ENCODE measurements around the gene CNNM3.

CNNM3 gene

DNA sequence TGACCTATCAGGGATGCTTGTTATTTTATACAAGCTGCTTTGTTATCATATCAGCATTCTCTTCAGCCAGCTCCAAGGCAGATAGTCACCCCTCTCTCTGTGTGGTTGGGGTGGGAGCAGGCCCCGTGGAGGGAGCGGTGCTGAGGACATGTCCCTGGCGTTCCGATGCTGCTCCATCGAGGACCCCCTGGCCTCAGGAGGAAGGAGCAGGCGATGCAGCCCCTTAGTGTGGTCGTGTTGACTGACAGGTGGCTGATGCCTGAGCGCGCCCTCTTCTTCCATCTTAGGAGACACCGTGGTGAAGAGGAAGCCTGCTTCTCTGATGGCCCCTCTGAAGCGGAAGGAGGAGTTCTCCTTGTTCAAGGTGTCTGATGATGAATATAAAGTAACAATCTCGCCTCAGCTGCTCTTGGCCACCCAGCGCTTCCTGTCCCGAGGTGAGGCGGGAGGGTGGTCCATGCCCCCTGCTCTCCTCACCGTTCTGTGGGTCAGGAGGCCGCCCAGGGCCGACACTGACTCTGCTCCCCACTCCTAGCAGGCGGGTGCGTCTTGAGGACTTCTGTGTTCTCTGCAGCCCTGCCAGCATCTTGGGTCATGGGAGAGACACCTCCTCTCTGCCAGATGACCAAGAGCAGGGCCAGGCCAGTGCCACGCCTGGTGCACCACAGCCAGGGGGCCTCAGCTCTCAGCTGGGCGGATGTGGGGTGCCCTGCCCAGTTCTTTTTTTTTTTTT, 10.6 kb downstream of the CNNM3 start:
- peaks cover 3% of the 10 kb centered on the region; the same call in 1 of the 2 replicates for H3K36me3 ChIP-seq
- TF ChIP-seq, protein P1, sequence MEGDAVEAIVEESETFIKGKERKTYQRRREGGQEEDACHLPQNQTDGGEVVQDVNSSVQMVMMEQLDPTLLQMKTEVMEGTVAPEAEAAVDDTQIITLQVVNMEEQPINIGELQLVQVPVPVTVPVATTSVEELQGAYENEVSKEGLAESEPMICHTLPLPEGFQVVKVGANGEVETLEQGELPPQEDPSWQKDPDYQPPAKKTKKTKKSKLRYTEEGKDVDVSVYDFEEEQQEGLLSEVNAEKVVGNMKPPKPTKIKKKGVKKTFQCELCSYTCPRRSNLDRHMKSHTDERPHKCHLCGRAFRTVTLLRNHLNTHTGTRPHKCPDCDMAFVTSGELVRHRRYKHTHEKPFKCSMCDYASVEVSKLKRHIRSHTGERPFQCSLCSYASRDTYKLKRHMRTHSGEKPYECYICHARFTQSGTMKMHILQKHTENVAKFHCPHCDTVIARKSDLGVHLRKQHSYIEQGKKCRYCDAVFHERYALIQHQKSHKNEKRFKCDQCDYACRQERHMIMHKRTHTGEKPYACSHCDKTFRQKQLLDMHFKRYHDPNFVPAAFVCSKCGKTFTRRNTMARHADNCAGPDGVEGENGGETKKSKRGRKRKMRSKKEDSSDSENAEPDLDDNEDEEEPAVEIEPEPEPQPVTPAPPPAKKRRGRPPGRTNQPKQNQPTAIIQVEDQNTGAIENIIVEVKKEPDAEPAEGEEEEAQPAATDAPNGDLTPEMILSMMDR (IDR thresholded peaks at IDR 0.05; ENCODE audit: low read depth, low read length): no peak
- no peaks in the 10 kb centered on the region for H3K9me3 ChIP-seq
- H3K27me3 ChIP-seq: no peaks in the 10 kb centered on the region
- no peak overlapping the region for H3K4me3 ChIP-seq (ENCODE audit: low read depth, low read length)
- H3K4me1 ChIP-seq: no peaks in the 10 kb centered on the region
- DNase-seq: no peak

DNA sequence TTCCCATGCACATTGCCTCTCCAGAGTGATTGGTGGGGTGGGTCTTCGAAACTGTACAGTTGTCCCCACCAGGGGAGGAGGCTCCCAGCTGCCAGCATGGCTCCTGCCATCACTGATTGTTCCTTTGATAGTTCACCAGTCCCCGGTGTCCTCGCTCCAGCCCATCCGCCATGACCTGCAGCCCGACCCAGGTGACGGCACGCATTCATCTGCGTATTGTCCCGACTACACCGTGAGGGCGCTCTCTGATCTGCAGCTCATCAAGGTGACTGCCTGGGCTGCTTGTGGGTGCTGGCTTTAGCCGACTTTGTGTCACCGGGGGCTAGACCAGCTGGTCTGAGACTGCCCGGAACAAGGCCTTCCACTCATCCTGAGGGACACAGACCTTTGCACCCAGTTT, 12.4 kb downstream of the CNNM3 start:
- Histone ChIP-seq H3K4me1 (no peaks in the 10 kb centered on the region), H3K27me3 (no peaks in the 10 kb centered on the region), H3K9me3 (no peaks in the 10 kb centered on the region), H3K4me3 (ENCODE audit: low read depth, low read length) (no peak overlapping the region), H3K36me3 (peaks cover 3% of the 10 kb centered on the region; the same call in 1 of the 2 replicates)
- no peak for DNase-seq
- TF ChIP-seq, protein P1 (IDR thresholded peaks at IDR 0.05; ENCODE audit: low read depth, low read length): no peak

DNA sequence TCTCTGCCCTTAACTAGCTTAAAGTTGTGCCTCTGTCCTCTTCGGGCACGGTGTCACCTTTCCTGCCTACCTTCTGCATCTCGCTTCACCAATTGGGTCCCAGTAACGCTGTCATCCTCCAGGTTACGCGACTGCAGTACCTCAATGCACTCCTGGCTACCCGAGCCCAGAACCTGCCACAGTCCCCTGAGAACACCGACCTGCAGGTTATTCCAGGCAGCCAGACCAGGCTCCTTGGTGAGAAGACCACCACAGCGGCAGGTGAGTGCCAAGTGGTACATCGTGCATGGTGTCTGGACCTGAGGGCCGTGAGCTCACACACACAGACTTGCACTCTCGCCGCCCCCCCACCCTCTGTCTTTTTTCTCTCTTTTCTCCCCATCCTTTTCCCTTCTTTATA, 12.8 kb downstream of the CNNM3 start:
- no peaks in the 10 kb centered on the region for H3K4me1 ChIP-seq
- no peaks in the 10 kb centered on the region for H3K27me3 ChIP-seq
- H3K9me3 ChIP-seq: no peaks in the 10 kb centered on the region
- no peak for DNase-seq
- peaks cover 3% of the 10 kb centered on the region; the same call in 1 of the 2 replicates for H3K36me3 ChIP-seq
- TF ChIP-seq, protein P1 (IDR thresholded peaks at IDR 0.05; ENCODE audit: low read depth, low read length): no peak
- no peak overlapping the region for H3K4me3 ChIP-seq (ENCODE audit: low read depth, low read length)

DNA sequence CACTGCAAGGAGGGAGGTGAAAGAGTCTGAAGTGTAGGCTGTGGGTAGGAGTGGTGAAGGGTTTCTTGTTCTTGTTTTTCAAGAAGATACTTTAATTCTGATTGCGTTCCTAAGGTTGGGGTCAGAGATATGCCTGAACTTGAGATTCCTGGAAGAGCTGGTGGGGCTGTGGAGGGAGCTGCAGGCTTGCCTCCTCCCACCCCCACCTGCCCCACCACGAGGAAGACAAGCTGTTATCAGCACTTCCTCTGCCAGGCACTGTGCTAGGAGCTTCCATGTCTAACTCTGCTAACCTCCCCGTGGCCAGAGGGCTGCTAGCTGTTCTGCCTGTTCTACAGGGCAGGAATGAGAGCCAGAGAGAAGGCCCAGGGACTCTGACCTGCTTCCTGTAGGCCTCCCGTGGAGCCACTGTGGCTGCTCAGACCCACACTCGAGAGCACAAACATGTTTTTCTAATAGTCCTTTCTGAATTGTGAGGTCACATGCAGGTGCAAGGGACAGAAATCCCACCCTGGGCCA, 14.0 kb downstream of the CNNM3 start:
- peaks cover 3% of the 10 kb centered on the region; the same call in 1 of the 2 replicates for H3K36me3 ChIP-seq
- TF ChIP-seq, protein P1 (IDR thresholded peaks at IDR 0.05; ENCODE audit: low read depth, low read length): no peak
- no peak for DNase-seq
- no peaks in the 10 kb centered on the region for H3K27me3 ChIP-seq
- no peaks in the 10 kb centered on the region for H3K4me1 ChIP-seq
- H3K4me3 ChIP-seq (ENCODE audit: low read depth, low read length): no peak overlapping the region
- H3K9me3 ChIP-seq: no peaks in the 10 kb centered on the region

DNA sequence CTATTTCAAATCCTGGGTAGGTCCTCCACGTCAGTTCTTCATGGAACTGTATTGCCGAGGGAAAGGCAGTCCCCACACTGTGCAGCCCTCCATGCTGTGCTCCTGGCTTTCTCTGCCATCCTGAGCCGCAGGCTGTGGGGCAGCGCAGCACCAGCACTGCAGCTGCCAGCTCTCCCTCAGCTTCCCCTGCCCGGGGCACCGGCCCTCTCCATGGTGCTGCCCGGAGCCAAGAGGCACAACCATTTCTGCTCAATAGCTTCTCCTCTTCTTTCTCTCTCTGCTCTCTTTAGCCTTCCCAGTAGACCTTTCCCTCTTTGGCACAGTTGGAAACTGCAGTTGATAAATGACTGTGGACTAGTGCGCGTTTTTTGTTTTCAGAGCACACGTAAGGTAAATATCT, 15.6 kb downstream of the CNNM3 start:
- Histone ChIP-seq H3K9me3 (no peaks in the 10 kb centered on the region), H3K27me3 (no peaks in the 10 kb centered on the region), H3K4me3 (ENCODE audit: low read depth, low read length) (no peak overlapping the region), H3K4me1 (no peaks in the 10 kb centered on the region), H3K36me3 (peaks cover 3% of the 10 kb centered on the region; the same call in 1 of the 2 replicates)
- TF ChIP-seq, protein P1 (IDR thresholded peaks at IDR 0.05; ENCODE audit: low read depth, low read length): no peak
- DNase-seq: no peak

DNA sequence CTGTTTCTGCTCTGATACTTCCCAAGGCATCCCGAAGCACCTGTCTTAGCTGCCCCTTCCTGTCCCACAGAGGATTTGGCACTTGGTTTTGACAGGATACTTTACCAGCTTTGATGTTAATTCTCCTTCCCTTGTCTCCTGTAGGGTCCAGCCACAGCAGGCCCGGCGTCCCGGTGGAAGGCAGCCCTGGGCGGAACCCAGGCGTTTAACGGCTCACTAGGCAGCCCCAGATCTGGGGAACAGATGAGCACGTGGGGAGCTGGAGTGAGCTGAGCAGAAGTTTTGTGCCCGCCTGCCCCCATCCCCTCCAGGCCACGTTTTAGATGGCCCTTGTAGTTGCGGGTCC, 16.3 kb downstream of the CNNM3 start:
- Histone ChIP-seq H3K27me3 (no peaks in the 10 kb centered on the region), H3K4me3 (ENCODE audit: low read depth, low read length) (no peak overlapping the region), H3K36me3 (peaks cover 3% of the 10 kb centered on the region; the same call in 1 of the 2 replicates), H3K9me3 (no peaks in the 10 kb centered on the region), H3K4me1 (no peaks in the 10 kb centered on the region)
- no peak for DNase-seq
- TF ChIP-seq, protein P1 (IDR thresholded peaks at IDR 0.05; ENCODE audit: low read depth, low read length): no peak
